GM18870 (cell line): ENCODE results near the gene CDKAL1.
"Not testable (repeated sequence)": the region's sequence is repeated elsewhere in the genome, so short reads cannot be mapped to it uniquely, and the experiment has no call there.

Source experiments
- ATAC-seq: cut with Tn5 transposase; IDR thresholded peaks from one replicate; pipeline ENCODE4 v1.9.1; 2021; ENCODE audit warnings: moderate library complexity; ENCODE audit not compliant: unreplicated experiment

CDKAL1 gene

DNA sequence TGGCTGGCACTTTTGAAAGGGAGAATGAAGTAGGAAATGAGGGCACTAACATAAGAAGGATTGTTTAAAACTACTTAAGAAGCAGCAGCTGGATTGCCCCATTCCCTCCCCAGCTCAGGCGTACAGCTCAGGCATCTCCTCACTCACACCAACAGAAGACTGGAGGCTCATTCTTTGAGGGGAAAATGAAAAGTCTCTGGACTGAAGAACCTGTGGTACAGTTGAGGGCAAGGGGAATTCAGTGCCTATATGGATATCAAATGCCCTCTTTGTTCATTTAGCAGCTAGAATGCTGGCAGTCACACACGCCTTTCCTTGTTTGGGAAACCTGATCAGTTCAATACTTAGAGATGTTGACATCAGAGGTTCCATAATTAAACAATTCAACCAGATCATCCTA lies 557.2 kb downstream of the CDKAL1 start:
- ATAC-seq: no peak

DNA sequence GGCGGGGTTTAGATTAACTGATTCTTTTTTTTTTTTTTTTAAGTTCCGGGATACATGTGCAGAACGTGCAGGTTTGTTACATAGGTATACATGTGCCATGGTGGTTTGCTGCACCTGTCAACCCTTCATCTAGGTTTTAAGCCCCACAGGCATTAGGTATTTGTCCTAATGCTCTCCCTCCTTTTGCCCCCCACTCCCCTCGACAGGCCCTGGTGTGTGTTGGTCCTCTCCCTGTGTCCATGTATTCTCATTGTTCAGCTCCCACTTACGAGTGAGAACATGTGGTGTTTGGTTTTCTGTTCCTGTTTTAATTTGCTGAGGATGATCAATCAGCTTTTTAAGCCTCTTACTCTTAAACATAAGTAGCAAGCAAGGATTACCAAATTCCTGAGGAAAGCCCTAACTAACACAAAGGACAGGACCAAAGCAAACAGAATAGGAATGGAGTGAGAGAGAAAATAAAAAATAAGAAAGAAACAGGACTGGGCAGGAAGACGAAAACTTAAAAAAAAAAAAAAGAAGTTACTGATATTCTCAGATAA lies 558.0 kb downstream of the CDKAL1 start:
- not testable (repeated sequence) for ATAC-seq

GRCh38 chr6:21095462-21095861 lies 561.2 kb downstream of the CDKAL1 start:
- ATAC-seq: no peak

- no peak for ATAC-seq
Observed at GRCh38 chr6:21098134-21098533, 563.9 kb downstream of the CDKAL1 start.

GRCh38 chr6:21098744-21099143 lies 564.5 kb downstream of the CDKAL1 start:
- ATAC-seq: no peak

DNA sequence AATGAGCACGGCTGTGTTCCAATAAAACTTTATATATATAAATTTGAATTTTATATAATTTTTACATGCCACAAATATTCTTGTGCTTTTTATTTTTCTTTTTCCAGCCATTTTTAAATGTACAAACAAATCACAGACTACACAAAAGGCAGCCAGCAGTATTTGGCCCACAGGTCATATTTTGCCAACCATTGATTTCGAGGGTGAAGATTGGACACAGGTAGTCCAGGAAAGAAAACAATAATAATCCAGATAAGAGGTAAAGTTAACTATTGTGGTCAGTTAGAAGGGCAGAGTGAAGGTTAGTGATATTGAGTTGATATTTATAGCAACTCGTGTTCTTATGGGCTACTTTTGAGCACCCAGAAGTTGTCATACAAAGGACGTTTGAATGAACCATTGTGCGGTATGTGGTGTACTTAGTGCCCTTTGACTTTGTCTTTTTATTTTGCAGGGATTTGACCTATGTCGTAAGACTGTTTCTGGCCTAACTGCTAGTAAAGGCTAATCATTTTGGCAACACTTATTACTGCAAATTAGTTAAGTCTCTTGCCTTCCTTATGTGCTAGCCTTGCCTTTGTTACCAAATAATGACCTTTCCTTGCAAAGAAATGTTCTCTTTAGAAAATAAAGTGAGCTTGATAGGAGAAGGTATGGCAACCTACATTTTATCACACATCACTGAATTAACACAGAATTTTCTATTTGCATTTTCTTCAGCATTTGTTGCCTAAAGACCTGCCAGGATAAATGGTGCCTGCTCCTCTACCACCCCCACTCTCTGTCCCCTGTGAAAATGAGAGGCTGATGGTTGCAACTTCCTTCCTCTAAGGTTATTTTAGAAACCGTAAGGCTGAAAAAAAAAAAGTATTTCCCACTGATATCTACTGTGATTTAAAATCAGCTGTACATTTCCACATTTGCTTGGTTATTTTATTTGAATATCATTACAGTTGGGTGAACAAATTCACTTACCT lies 565.4 kb downstream of the CDKAL1 start:
- no peak for ATAC-seq

GRCh38 chr6:21100991-21101390 lies 566.7 kb downstream of the CDKAL1 start:
- ATAC-seq: no peak

DNA sequence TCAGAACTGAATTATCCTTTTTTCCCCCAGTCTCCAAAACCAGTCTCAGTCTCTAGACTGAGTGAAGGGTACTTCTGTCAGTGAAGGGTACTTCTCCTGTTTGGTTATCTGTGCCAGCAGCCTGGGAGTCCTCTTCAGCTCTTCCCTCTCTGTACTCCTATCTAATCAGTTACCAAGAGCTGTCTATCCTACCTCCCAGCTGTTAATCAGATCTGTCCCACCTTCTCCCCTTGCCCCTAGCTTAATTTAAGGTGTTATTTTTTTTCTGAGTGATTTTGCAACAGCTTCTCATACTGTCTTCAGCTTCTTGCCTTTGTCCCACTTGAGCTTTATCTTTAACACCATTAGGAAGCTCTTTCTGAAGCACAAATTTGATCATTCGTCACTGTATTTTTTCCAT lies 567.4 kb downstream of the CDKAL1 start:
- ATAC-seq: no peak

DNA sequence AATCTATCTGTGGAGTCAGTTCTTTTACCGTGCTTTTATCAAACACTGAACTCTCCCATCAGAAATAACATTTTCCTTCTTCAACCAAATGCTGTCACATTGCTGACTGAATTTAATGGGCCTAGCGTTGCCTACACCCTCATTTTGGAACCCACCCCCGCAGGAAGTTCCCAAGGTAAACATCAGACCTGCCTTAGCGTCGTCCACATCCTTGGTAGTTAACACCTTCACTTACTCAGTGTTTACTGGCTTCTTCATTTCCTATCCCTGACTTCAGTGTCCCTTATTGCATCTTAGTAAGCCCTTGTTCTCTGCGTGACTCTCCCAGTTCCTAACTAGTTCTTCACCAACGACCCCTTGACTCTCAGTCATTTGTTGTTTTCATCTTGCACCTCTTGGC lies 567.9 kb downstream of the CDKAL1 start:
- ATAC-seq: no peak

GRCh38 chr6:21102624-21103023 lies 568.4 kb downstream of the CDKAL1 start:
- no peak for ATAC-seq

DNA sequence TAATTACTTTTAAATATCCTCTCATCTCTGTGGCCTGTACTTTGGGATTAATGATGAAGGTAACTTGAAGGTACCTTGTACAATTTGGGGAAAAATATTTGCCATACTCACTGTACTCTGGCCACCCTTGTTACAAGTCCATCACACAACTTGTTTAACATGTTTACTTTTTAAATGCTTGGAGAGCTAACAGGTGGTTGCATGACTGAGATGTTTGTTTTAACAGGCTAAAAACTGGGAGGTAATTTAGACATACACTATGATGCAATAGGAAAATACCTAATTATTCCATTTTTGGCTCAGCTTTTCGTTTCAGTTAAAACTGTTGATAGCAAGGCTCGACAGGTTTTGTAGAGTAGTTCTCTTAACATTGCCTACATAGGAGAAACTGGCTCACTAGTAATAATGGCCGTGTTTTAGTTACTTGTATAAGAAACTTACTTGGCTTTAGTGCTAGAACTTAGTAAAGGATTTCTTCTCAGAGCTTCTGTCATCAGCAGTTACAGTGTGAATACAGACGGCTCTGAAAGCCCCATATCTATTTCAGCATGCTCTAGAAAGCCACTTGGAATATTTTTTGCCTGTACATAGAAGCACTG lies 569.5 kb downstream of the CDKAL1 start:
- ATAC-seq: no peak

- ATAC-seq: no peak
Observed at GRCh38 chr6:21104288-21104687, 570.0 kb downstream of the CDKAL1 start.

DNA sequence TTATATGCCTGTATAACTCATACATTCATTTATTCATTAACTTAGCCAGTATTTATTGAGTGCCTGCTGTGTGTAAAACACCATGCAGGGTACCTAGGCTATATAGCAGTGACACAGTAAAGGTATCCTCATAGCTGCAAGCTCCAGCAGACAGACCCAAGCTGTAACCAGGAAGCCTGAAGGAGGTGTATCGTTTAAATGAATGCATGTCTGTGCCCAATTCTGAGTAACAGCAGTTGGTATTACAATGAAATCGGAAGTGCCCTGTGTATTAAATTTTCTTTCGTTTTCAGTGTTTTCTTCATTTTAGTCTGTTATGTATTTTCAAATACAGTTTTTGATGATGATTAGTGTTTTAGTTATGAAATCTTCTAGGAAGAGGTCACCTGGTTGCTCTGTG lies 573.5 kb downstream of the CDKAL1 start:
- ATAC-seq: no peak

DNA sequence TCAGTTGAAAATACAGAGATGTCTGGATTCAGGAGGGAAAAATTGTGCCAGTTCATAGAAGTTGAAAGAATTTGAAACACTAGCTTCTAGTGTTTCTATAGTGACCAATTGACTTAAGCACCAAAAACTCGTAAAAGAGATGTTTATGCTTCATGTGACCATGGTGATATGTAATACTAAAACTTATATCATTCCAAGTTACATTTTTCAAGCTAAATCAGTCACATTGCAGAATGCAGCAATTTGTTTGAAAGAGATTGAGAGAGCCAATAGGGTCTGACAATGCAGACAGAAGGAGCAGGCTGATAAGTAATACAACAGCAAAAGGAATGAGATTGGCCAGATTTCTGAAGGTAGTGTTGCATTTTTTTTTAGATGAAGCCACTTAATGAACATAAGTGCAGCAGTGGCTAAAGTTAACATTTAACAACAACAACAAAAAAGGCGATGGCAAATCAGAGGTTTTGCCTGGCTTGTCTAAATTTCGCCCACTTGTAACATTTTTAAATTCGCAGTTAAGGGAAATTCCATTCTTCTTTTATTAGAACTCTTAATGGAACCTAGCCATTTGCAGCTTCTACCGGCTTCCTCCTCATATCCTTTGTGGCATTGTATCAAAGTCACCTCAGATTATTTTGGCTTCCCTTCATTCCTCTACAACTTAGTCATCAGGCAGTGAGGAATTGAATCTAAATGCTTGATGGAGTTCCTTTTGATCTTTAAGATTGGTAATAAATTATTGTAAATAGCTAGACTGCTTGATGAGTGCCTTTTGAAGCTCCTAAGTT lies 575.3 kb downstream of the CDKAL1 start:
- no peak for ATAC-seq

DNA sequence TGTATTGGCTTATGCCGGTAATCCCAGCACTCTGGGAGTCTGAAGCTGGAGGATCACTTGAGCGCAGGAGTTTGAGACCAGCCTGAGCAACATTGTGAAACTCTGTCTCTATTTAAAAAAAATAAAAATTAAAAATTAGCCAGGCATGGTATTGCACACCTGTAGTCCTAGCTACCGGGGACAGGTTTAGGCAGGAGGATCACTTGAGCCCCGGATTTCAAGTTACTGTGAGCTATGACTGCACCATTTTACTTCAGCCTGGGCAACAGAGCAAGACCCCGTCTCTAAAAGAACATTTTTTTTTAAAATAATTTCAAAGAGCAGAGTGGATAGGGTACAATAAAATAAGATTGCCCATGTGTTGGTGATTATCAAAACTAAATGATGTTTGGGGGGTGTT lies 576.4 kb downstream of the CDKAL1 start:
- no peak for ATAC-seq

DNA sequence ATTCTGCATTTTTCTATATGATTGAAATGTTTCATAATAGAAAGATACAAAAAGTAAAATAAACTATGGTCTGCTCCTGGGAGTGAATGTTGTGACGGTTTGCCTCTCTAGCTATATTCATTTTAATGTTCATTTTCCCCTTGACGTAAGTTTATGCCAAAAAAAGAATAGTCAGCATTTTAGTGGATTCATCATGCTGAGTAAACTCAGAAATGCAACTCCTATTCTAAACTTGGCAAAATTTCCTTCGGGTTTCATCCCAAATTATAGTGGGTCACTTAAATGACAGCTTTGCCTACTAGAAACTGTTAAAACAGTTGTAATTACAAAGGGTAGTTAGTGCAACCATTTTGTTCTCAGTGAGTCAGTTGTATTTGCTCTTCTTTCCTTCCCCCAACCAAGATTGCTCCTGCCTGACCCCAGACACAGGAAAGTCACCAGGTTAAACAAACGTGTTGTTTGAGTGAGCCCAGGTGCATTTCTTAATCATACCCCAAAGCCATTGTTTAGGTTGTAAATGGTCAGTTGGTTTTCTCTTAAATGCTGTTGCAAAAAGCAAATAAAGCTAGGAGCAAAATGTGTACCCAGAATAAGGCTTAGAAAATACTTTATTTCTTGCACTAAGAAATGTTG lies 577.0 kb downstream of the CDKAL1 start:
- ATAC-seq: no peak

DNA sequence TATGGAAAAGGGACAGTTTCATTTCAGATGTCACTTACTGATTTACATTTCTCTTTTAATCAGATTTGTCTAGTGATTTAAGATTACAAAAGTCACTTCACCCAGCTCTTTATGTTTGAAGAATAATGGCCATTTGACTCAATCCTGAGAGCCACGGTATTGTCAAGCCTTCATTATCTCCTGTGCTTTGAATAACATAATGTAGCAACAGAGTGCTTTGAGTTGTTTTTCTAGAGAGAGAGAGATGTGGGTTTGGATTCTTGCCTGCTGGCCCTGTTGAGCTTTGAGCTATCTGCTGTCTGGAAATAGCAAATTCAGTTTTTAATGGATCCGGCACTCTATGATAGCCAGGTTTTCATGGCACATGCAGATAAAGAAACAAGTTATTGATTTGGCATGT lies 580.9 kb downstream of the CDKAL1 start:
- ATAC-seq: no peak

- ATAC-seq: no peak
Observed at GRCh38 chr6:21116736-21117135, 582.5 kb downstream of the CDKAL1 start.

DNA sequence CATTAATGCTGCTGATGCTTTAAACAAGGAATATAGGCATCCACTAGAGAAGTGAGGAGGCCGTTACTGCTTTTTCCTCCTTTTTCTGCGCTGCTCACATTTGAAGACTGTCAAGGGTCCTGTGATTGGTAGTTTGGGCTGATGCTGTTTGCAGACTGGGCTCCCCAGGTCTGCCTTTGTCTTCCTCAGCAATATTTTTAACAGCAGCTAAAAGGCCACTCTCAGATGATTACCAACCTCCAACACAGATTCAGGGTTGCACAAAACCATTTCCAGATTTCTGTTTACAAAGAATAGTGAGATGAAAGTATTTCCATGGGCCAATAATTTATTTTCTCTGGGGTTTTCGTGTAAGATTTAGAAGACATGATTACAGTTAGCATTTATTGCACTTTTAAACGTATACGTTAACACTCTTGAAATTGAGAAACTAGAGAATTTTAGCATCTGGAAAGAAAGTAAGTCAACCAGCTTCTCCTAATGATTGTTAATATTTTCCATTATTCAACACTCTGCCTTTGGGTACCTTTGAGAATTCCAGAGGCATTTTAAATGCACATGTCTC lies 584.0 kb downstream of the CDKAL1 start:
- no peak for ATAC-seq

- ATAC-seq: no peak
Observed at GRCh38 chr6:21121636-21122136, 587.4 kb downstream of the CDKAL1 start.
